ENCODE measurements around the gene ZNF556.

Gene ZNF556

DNA sequence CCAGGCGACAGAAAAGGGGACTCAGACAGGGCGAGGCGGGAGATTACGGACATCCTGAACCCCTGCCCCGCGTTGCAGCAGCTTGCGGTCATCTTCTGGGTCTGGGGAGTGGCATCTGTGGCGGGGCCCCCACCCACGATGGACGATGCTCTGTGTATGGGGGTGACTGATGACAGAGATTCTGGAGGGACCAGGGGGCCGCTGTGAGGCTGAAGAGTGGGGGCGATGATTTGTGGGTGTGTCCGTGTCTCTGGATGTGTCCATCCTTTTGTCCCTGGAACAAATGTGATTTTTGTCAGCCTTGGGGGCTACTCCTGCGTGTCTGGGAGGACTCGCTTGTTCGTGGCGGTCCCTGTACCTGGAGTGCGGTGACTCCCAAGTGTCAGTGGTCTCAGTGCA lies 59.9 kb downstream of the ZNF556 start:
- H3K9ac ChIP-seq: no peak overlapping the region
- no peak overlapping the region; a peak in 1 of 20 replicates for H3K4me3 ChIP-seq
- H3K27ac ChIP-seq: no peak overlapping the region
- peaks cover 42 to 65% (median 47%) of the 10 kb centered on the region in 11 experiments for H3K9me3 ChIP-seq (replicated peaks in 1 of 11)
- peaks cover 21 to 41% (median 35%) of the 10 kb centered on the region in 11 experiments for H3K36me3 ChIP-seq
- peaks cover 0 to 15% (median 0%) of the 10 kb centered on the region in 11 experiments; a peak in 6 of 22 replicates for H3K27me3 ChIP-seq
- H3K4me2 ChIP-seq: peak overlapping the region in 5 of 11 experiments; percentile 73 to 95 (median 78); a peak in 5 of 22 replicates
- H3K4me1 ChIP-seq: peaks cover 10 to 50% (median 42%) of the 10 kb centered on the region in 10 experiments; a peak in 16 of 20 replicates
- H4K20me1 ChIP-seq: peaks cover 0 to 17% (median 0%) of the 10 kb centered on the region in 11 experiments; a peak in 2 of 22 replicates
- TF ChIP-seq Cebpa-rat (IDR thresholded peaks at IDR 0.05): no peak

All from BLaER1 treated with 17β-estradiol and CSF1 and Interleukin-3, amounts not matched to agents 10 nM and 100 nM (cell line).